HG03565 (cell line): ENCODE measurements around the gene UBE2A.

ENCODE experiments used
- ATAC-seq: cut with Tn5 transposase; IDR thresholded peaks from one replicate; pipeline ENCODE4 v1.9.1; 2021; ENCODE audit warnings: mild to moderate bottlenecking, moderate library complexity; ENCODE audit not compliant: unreplicated experiment

UBE2A gene

GRCh38 chrX:119606280-119607017, 32.1 kb downstream of the UBE2A start, which contains the start of gene NKRF:
NKRF (minus strand) TSS chrX:119606424.
- peak; percentile 81 for ATAC-seq

- ATAC-seq: no peak
Measured at GRCh38 chrX:119607018-119607389, 32.6 kb downstream of the UBE2A start.

- ATAC-seq: no peak
Measured at GRCh38 chrX:119614776-119615175, 40.4 kb downstream of the UBE2A start.

- ATAC-seq: no peak
Measured at GRCh38 chrX:119617517-119618164, 43.3 kb downstream of the UBE2A start.

- no peak for ATAC-seq
Measured at GRCh38 chrX:119618439-119618838, 44.1 kb downstream of the UBE2A start.

DNA sequence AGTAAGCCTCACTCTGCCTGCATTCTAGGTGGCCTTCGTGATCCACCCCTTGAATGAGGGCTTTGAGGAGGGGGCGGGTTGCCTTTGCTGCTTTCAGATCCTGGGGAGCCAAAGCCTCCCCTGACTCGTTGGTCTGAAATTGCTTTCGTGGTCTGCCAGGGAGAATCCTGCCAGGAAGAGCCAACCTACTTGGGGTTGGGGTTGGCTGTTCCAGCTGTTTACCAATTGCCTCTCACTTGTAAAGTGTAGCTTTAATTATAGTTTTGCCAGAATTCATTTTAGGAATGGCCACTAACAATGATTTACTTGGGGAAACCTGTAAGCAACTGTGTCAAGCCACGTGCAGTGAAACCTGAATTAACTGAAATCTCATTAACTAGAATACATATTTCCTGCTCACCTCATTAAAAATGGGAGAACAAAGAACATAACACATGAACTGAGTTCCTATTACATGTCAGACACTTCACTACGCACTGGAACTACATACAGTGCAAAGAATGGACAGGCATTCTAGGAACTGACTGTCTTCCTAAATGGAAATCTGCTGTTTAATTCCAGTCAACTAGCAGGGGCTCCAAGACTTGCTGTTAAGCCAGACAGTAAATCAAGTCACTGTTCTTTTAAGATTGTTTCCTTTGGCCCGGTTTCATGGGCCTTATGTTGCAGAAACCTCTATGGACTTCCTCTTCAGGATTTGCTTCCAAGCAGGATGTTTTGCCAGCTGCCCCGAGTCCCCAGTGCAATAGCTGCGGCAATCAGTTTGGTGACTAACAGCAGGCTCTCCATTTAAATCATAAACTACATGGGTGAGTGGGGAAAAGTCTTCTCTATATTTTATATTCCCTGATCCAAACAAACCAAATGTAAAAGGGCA, 48.2 kb downstream of the UBE2A start:
- ATAC-seq: no peak

DNA sequence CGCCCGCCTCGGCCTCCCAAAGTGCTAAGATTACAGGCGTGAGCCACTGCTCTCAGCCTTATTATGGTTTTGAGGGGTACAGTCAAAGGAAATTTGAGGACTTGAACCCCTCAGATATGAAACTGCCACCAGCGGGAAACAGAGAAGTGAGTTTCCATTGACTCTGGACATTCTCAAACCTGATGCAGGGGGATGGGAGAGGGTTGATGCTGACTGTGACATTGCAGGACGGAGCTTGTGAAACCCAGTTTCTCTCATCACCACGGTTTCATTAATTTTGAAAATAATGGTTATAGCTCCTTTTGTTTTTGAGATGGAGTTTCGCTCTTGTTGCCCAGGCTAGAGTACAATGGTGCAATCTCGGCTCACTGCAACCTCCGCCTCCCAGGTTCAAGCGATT, 50.1 kb downstream of the UBE2A start:
- no peak for ATAC-seq

- no peak for ATAC-seq
Measured at GRCh38 chrX:119624951-119625668, 50.7 kb downstream of the UBE2A start.

DNA sequence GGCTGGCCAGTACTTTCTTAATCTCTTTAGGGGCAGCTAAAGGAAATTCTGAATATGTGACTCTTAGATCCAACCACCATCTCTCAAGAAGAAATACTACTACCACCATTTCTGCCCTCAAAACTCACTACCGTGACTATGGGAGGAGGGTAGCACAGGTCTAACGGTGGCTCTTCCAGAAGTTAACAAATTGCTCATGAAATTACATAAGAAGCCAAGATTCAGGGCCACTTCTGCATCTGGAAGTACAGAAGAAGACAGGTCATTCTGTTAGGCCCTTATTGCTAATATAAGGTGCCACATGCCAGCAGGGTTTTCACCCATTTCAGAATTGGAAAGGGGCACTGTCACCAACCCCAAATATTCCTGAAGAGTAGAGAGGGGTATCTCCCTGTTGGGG, 51.5 kb downstream of the UBE2A start:
- no peak for ATAC-seq
